GM06990 (cell line): ENCODE results near the gene KRT3.

Source experiments
- DNase-seq: peaks from one replicate; pipeline ENCODE4 v3.0.0-alpha.2; 2011; ENCODE audit not compliant: insufficient read length; ENCODE audit errors: extremely low read depth
- H3K27me3 ChIP-seq: replicated peaks from 2 replicates; pipeline ENCODE4 v1.6.0; 2011; ENCODE audit warnings: low read length; ENCODE audit not compliant: control insufficient read depth, insufficient read depth
- H3K36me3 ChIP-seq: 2 replicates; pipeline ENCODE4 v1.5.1; 2011; ENCODE audit warnings: low read length; ENCODE audit not compliant: control insufficient read depth, insufficient read depth
- H3K4me3 ChIP-seq: replicated peaks from 2 replicates; pipeline ENCODE4 v1.5.1; 2011; ENCODE audit warnings: low read depth, mild to moderate bottlenecking, control low read depth, low read length
- TF ChIP-seq, protein P1 (sequence below): IDR thresholded peaks from 2 replicates; pipeline ENCODE4 v1.5.1; 2011; ENCODE audit warnings: low read length, control low read depth, mild to moderate bottlenecking, inconsistent platforms; ENCODE audit not compliant: insufficient read depth, poor library complexity, severe bottlenecking

Gene KRT3

DNA sequence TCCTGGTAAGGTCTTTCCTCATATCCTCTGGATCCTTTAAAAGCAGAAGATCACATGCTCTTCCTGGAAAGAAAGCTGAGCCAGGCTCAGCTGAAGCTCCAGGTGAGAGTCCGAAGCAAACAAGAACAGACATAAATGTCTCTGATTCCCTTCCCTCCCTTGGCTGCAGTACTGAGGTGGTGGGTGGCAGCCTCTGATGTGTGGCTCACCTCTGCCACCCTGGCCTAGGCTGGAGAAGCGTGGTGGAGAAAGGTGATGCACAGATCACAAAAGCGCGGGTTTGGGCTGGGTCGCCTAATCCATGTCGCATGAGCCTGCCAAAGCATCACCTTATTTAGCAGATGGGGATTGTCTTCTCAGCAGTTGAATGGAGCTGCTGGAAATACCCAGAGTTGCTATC, 16.0 kb downstream of the KRT3 start:
- DNase-seq = no peak
- Histone ChIP-seq H3K27me3 (no peaks in the 10 kb centered on the region), H3K4me3 (no peak overlapping the region), H3K36me3 (no peaks in the 10 kb centered on the region)
- TF ChIP-seq, protein P1, sequence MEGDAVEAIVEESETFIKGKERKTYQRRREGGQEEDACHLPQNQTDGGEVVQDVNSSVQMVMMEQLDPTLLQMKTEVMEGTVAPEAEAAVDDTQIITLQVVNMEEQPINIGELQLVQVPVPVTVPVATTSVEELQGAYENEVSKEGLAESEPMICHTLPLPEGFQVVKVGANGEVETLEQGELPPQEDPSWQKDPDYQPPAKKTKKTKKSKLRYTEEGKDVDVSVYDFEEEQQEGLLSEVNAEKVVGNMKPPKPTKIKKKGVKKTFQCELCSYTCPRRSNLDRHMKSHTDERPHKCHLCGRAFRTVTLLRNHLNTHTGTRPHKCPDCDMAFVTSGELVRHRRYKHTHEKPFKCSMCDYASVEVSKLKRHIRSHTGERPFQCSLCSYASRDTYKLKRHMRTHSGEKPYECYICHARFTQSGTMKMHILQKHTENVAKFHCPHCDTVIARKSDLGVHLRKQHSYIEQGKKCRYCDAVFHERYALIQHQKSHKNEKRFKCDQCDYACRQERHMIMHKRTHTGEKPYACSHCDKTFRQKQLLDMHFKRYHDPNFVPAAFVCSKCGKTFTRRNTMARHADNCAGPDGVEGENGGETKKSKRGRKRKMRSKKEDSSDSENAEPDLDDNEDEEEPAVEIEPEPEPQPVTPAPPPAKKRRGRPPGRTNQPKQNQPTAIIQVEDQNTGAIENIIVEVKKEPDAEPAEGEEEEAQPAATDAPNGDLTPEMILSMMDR = no peak

DNA sequence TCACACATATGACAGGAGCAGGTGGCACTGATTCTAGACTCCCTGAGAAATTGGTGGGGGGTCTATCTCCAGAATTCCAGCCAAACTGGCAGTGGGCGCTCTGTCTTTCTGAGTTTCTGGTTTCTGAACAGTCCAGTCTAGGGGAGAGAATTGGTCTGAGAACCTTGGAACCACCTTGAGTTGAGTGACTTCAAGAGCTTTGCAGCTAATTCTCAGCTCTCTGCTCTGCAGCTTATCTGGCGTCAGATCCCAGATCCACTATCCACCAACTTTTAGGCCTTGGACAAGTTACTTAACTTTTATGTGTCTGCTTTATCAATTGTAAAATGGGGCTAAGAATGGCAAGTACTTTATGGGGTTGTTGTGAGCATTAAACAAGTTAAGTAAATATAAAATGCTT, 17.1 kb downstream of the KRT3 start:
- no peak for DNase-seq

DNA sequence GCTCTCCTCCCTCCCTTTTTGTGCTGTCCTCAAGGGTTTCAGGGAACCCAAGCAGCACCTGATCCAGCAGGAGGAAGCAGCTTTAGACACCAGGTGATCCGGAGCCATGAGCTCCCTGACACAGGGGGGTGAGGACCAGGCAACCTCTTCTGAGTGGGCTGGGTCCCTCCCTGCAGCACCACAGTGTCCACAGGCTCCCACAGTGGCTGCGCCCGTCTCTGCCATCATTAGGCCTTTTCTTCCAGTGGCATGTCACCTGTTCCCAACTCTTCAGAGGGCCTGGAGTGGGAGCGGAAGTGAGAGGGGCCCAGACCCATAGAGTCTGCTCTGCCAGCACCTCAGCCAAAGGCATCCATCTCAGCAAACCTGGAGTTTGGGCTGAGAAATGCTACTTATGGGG, 18.4 kb downstream of the KRT3 start:
- Histone ChIP-seq H3K27me3 (no peaks in the 10 kb centered on the region; the same call in 1 of the 2 replicates), H3K36me3 (no peaks in the 10 kb centered on the region), H3K4me3 (no peak overlapping the region)
- no peak for DNase-seq
- TF ChIP-seq, protein P1 = no peak

More for the DNA sequence above, 17.1 kb downstream of the KRT3 start:
- TF ChIP-seq, protein P1 = no peak
- Histone ChIP-seq H3K4me3 (no peak overlapping the region), H3K36me3 (no peaks in the 10 kb centered on the region), H3K27me3 (no peaks in the 10 kb centered on the region)

DNA sequence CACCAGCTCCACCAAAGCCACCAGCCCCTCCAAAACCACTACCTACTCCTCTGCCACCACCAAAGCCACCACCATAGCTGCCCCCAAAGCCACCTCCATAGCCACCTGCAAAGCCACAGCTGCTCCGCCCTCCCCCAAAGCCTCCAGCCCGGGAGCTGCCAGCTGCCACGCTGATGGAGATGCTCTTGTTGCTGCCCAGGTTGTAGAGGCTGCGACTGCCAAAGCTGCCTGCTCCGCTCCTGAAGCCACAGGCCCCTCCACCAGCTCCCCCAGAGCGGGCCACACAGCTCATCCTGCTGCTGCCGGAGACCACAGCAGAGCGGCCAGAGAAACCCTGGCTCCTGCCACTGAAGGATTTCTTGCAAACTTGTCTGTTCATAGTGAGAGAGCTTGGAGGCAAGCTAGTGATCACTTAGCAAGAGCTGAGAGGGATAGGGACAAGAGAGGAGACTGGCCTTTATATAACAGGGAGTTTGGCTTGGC, 19.0 kb downstream of the KRT3 start, which contains the start of gene KRT76:
TSS of gene KRT76 (minus strand) at position 433 of the 483 bp plus-strand sequence. CDS start at position 379, 54 bp downstream.
- DNase-seq = no peak
- no peak within 1 kb of the TSS for H3K4me3 ChIP-seq
- no peaks in the 10 kb centered on the region for H3K36me3 ChIP-seq
- H3K27me3 ChIP-seq = no peaks in the 10 kb centered on the region; the same call in 1 of the 2 replicates
- TF ChIP-seq, protein P1 = no peak

DNA sequence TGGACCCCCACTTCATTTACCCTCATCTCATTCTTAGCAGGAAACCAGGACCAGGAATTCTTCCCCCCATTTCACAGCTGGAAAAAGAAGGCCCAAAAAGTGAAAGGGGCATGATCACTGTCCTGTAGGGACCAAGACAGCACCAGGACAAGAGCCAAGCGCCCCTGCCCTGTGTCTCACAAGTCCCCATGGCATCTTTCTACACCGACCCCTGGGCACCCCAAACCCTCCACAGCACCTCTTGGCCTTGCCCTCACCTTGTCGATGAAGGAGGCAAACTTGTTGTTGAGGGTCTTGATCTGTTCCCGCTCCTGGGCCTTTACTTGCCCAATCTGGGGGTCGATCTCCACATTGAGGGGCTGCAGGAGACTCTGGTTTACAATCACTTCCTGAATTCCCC, 19.5 kb downstream of the KRT3 start:
- H3K36me3 ChIP-seq = no peaks in the 10 kb centered on the region
- no peaks in the 10 kb centered on the region; the same call in 1 of the 2 replicates for H3K27me3 ChIP-seq
- H3K4me3 ChIP-seq = no peak overlapping the region
- TF ChIP-seq, protein P1 = no peak
- DNase-seq = no peak
